Upper lobe of left lung (tissue), 6 donors: ENCODE measurements around the gene CRACDL. TPM values are rescaled to one million over a fixed set of nuclear protein-coding genes. Genes with fewer than 3 reads are reported as not detected.
"Not testable (repeated sequence)": the region's sequence is repeated elsewhere in the genome, so short reads cannot be mapped to it uniquely, and the experiment has no call there.

Experiments used
- ATAC-seq, 2 donors: fragments of 200-7000 bp; cut with Tn5 transposase; one replicate each; pipeline ENCODE4 v1.9.1; 2022; ENCODE audit warnings: mild to moderate bottlenecking in 2 of 2, moderate library complexity in 2 of 2; ENCODE audit not compliant: low FRiP score in 2 of 2
- DNase-seq, 2 donors: peaks; one replicate each; pipeline ENCODE4 v3.0.0-alpha.2; 2019 to 2020
- H3K27ac ChIP-seq, 4 donors: fragments of 200-600 bp; sonication (generic); one replicate each; pipeline ENCODE4 v1.5.1; 2016 to 2019
- H3K27me3 ChIP-seq, 4 donors: fragments of 200-600 bp; sonication (generic); one replicate each; pipeline ENCODE4 v1.5.1; 2017 to 2019
- H3K36me3 ChIP-seq, 4 donors: fragments of 200-600 bp; sonication (generic); one replicate each; pipeline ENCODE4 v1.5.1; 2016 to 2019
- H3K4me1 ChIP-seq, 4 donors: fragments of 200-600 bp; sonication (generic); one replicate each; pipeline ENCODE4 v1.5.1; 2018 to 2019
- H3K4me3 ChIP-seq, 4 donors: fragments of 200-600 bp; sonication (generic); one replicate each; pipeline ENCODE4 v1.5.1; 2017 to 2019; ENCODE audit warnings: mild to moderate bottlenecking in 2 of 4, moderate library complexity in 1 of 4
- H3K9me3 ChIP-seq, 4 donors: fragments of 200-600 bp; sonication (generic); one replicate each; pipeline ENCODE4 v1.5.1; 2018 to 2019
- EP300 ChIP-seq, 4 donors: sonication (generic); formaldehyde crosslinking; IDR thresholded peaks; one replicate each; pipeline ENCODE4 v1.5.1; 2017; ENCODE audit warnings: antibody characterized with exemption in 4 of 4, control low read depth in 2 of 4
- POLR2A ChIP-seq, 4 donors: fragments of 450-650 bp; IDR thresholded peaks; one replicate each; pipeline ENCODE4 v1.5.1; 2016 to 2017; ENCODE audit warnings: antibody characterized with exemption in 4 of 4, mild to moderate bottlenecking in 2 of 4
- POLR2AphosphoS5 ChIP-seq, 2 donors: sonication (generic); formaldehyde crosslinking; IDR thresholded peaks; one replicate each; pipeline ENCODE4 v1.5.1; 2017; ENCODE audit warnings: antibody characterized with exemption in 2 of 2
- WGBS, 2 donors: methylation state at CpG; one replicate each; pipeline ENCODE4 v1.1.5; 2017 to 2018; 5-methylcytosine and 5-hydroxymethylcytosine counted together
- total RNA-seq, 6 donors: library from RNA; depleted of rRNA in 4 of 6; stranded (reverse); fragments of >200 nt in 4 of 6; gene quantifications; one replicate each; pipeline versions ENCODE4 v1.1.0 to v1.2.1, GENCODE V29; 2016 to 2021
- TF ChIP-seq, protein P1 (sequence below), 6 experiments: fragments of 450-650 bp in 4 of 6; fragments of 200-600 bp in 2 of 6; sonication (generic) in 2 of 6; IDR thresholded peaks; one replicate each; pipeline ENCODE4 v1.5.1; 2016 to 2019; ENCODE audit warnings: antibody characterized with exemption in 6 of 6
- donor health status: DM: no; HTN: no; CAD: no; lungs with moderate emphysema.
- donor health status: DM: no; HTN: yes; CAD: no; lungs with severe emphysema.

The CRACDL gene
- total RNA-seq, 6 donors from 2014 or later, result 14.6 to 33.4 (median 20.2) TPM

DNA sequence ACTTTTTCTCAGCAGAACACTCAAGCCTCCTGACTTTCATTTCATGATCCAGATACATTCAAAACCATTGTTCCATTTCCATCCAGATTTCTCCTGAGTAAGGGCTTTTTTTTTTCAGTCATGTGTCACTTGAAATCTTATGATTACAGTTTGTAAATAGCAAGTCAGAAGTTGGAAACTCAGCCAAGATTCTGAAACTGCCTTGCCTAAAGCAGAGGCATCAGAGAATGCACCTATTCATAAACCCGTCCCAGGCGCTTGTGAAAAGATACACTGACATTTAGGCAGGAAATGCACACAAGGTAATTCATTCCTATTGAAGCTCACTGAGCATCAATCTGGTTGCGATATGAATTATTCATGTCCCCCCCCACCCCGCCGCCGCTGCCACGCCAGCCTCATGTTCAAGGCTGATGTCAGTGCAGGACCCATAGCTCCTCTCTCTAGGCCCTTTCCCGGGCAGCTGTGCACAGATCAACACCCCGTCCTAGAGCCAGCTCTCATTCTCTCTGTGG, 174.7 kb downstream of the CRACDL start:
- ATAC-seq (no peak), DNase-seq (peak in 1 of 2 donors; percentile 84)
- Histone ChIP-seq H3K9me3 (no peaks in the 10 kb centered on the region), H3K4me3 (no peak overlapping the region), H3K36me3 (no peaks in the 10 kb centered on the region), H3K27ac (peak overlapping the region in 2 of 4 donors; percentile 38 to 66), H3K27me3 (no peaks in the 10 kb centered on the region), H3K4me1 (peaks cover 27 to 46% (median 36%) of the 10 kb centered on the region in 4 donors)
- WGBS, 2 donors, result 69 to 76% methylated on average over 9 of the region's 9 CpGs
- no peak for TF ChIP-seq POLR2AphosphoS5 (IDR thresholded peaks at IDR 0.05)
- peak in 1 of 4 donors; percentile 6 for TF ChIP-seq POLR2A (IDR thresholded peaks at IDR 0.05)

DNA sequence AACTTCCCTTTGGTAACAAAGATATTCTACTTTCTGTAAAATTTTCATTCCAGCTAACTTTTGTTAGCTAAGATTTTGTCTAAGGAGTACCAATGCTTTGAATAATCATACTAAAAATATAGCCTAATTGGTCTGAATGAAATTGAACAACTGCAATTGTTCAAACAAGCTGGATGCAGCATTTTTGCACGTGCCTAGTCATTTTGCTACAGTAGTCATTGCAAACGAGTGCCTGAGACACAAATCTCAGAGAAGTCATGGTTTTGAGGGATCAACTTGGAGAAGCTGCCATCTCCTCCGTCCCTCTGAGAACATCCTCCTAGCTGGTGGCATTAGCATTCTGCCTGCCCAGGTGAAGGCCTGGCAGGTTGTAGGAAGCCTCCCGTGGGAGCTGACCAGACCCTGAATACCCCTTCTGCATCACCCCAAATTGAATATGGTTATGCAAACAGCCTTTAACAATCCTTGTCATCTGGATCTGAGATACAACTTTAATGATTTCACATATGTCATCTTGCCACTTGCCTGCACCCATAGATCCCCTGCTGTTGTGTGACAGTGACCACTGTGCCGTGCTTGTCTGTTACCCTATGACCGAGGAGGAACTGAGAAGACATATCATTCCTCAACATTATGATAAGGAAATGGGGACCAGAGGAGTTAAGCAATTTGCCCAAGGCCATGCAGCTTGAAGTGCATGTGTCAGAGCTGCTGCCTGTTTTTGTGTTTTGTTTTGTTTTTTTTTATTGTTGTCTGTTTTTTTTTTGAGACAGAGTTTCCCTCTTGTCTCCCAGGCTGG, 176.0 kb downstream of the CRACDL start:
- 76 to 79% methylated on average over 6 of the region's 6 CpGs for WGBS, 2 donors
- H3K27ac ChIP-seq, result peak overlapping the region in 3 of 4 donors; percentile 7 to 56 (median 36)
- peaks cover 27 to 46% (median 36%) of the 10 kb centered on the region in 4 donors for H3K4me1 ChIP-seq

DNA sequence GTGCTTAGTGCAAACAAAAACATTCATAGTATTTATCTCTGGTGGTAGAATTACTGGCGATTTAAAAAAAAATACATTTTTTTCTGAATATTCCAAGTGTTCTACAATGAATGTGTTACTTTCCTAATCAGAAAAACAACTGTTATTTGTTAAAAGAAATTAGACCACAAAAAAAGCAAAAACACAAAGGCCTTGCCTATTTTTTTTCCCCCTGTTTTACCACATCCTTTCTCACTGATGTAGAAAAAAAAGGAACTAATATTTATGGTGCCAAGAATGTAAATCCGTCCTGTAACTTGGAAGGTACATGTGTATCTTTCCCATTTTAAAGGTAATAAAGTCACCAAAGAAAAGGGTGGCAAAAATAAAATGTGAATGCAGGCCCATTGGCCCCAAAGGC, 176.7 kb downstream of the CRACDL start:
- H3K27ac ChIP-seq, result peak overlapping the region; percentile 7 to 68 (median 49)
- 53 to 58% methylated on average over 2 of the region's 2 CpGs for WGBS, 2 donors
- H3K4me1 ChIP-seq, result peaks cover 27 to 46% (median 36%) of the 10 kb centered on the region in 4 donors

More for the DNA sequence above, 176.0 kb downstream of the CRACDL start:
- no peak overlapping the region for H3K4me3 ChIP-seq
- DNase-seq (no peak), ATAC-seq (peak in 1 of 2 donors; percentile 20)
- no peaks in the 10 kb centered on the region for H3K27me3 ChIP-seq
- H3K36me3 ChIP-seq, result no peaks in the 10 kb centered on the region
- no peaks in the 10 kb centered on the region for H3K9me3 ChIP-seq
- TF ChIP-seq EP300 (IDR thresholded peaks at IDR 0.05) (no peak), POLR2AphosphoS5 (IDR thresholded peaks at IDR 0.05) (peak in 1 of 2 donors; percentile 44)

DNA sequence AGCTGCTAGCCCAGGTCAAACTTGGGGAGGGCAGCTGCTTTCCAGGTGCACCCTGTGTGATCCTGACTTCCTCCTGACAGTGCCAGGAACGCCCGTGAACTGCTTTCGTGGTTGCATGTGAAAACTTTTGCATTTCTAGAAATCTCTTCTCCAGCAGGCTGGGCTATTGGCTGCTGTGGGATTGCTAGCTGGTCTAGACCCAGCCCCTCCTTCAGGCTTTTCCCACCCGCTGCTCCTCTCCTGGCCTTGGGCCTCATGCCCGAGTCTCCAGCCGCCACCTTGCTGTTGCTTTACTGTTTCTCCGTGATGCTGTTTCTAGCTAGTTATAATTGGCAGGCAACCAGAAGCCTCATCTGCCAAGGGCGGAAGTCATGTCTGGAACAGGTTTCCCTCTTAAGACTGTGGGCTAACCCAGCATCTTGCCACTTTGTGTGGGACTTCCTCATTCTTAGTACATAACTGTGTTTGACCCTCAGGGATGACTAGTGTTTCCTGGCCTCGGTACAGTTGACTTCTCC, 178.1 kb downstream of the CRACDL start:
- 9% methylated on average over 9 of the region's 9 CpGs for WGBS, 2 donors
- Histone ChIP-seq H3K4me1 (peaks cover 27 to 44% (median 35%) of the 10 kb centered on the region in 4 donors), H3K36me3 (no peaks in the 10 kb centered on the region), H3K27me3 (no peaks in the 10 kb centered on the region), H3K9me3 (no peaks in the 10 kb centered on the region), H3K4me3 (peak overlapping the region in 3 of 4 donors; percentile 14 to 25 (median 21)), H3K27ac (peak overlapping the region; percentile 66 to 69 (median 68))
- TF ChIP-seq POLR2AphosphoS5 (IDR thresholded peaks at IDR 0.05), result peak; percentile 76 to 93
- TF ChIP-seq, protein P1, sequence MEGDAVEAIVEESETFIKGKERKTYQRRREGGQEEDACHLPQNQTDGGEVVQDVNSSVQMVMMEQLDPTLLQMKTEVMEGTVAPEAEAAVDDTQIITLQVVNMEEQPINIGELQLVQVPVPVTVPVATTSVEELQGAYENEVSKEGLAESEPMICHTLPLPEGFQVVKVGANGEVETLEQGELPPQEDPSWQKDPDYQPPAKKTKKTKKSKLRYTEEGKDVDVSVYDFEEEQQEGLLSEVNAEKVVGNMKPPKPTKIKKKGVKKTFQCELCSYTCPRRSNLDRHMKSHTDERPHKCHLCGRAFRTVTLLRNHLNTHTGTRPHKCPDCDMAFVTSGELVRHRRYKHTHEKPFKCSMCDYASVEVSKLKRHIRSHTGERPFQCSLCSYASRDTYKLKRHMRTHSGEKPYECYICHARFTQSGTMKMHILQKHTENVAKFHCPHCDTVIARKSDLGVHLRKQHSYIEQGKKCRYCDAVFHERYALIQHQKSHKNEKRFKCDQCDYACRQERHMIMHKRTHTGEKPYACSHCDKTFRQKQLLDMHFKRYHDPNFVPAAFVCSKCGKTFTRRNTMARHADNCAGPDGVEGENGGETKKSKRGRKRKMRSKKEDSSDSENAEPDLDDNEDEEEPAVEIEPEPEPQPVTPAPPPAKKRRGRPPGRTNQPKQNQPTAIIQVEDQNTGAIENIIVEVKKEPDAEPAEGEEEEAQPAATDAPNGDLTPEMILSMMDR (IDR thresholded peaks at IDR 0.05), result no peak
- TF ChIP-seq EP300 (IDR thresholded peaks at IDR 0.05), result peak in 2 of 4 donors; percentile 54 to 69
- TF ChIP-seq POLR2A (IDR thresholded peaks at IDR 0.05), result peak in 1 of 4 donors; percentile 23
- peak; percentile 95 for ATAC-seq
- peak; percentile 22 to 91 for DNase-seq

More for the DNA sequence above, 176.7 kb downstream of the CRACDL start:
- Histone ChIP-seq H3K27me3 (no peaks in the 10 kb centered on the region), H3K36me3 (no peaks in the 10 kb centered on the region), H3K9me3 (no peaks in the 10 kb centered on the region), H3K4me3 (no peak overlapping the region)
- ATAC-seq (no peak), DNase-seq (no peak)
- TF ChIP-seq, protein P1 (IDR thresholded peaks at IDR 0.05), result no peak
- TF ChIP-seq POLR2A (IDR thresholded peaks at IDR 0.05), result no peak
- no peak for TF ChIP-seq POLR2AphosphoS5 (IDR thresholded peaks at IDR 0.05)
- TF ChIP-seq EP300 (IDR thresholded peaks at IDR 0.05), result no peak

DNA sequence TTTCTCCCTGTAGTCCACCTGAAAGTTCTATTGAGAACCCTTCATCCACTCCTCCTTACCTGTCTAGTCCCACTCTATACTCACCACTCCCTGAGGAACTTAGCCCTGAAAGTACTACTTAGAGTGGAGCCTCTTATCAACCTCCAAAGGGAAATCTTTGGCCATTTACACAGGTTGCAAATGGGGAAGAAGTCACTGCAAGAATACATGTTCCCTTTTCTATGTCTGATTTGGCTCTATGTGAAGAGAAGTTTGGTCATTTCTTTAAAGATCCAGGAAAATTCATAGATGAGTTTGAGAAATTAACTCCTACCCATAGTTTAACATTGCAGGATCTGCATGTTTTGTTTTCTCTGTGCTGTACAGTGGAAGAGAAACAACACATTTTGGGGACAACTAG, 182.2 kb downstream of the CRACDL start:
- no peak for TF ChIP-seq POLR2A (IDR thresholded peaks at IDR 0.05)
- TF ChIP-seq EP300 (IDR thresholded peaks at IDR 0.05), result no peak
- TF ChIP-seq, protein P1 (IDR thresholded peaks at IDR 0.05), result no peak
- no peak for TF ChIP-seq POLR2AphosphoS5 (IDR thresholded peaks at IDR 0.05)
- Histone ChIP-seq H3K36me3 (no peaks in the 10 kb centered on the region), H3K4me1 (peaks cover 15 to 17% (median 16%) of the 10 kb centered on the region in 4 donors), H3K4me3 (no peak overlapping the region), H3K27ac (no peak overlapping the region), H3K27me3 (no peaks in the 10 kb centered on the region), H3K9me3 (no peaks in the 10 kb centered on the region)
- ATAC-seq (no peak), DNase-seq (no peak)

DNA sequence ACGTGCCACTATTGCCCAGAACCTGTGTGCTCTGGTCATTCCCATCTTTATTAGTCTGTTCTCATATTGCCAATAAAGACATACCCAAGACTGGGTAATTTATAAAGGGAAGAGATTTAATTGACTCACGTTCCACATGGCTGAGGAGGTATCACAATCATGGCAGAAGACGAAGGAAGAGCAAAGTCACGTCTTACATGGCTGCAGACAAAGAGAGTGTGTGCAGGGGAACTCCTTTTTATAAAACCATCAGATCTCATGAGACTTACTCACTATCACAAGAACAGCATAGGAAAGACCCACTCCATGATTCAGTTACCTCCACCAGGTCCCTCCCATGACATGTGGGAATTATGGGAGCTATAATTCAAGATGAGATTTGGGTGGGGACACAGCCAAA, 183.3 kb downstream of the CRACDL start:
- not testable (repeated sequence) for H3K4me3 ChIP-seq, H3K27me3 ChIP-seq, H3K27ac ChIP-seq, ATAC-seq, H3K36me3 ChIP-seq, DNase-seq, H3K9me3 ChIP-seq
- 84 to 85% methylated on average over 4 of the region's 4 CpGs for WGBS, 2 donors
- peaks cover 5 to 14% (median 7%) of the 10 kb centered on the region in 4 donors for H3K4me1 ChIP-seq
